GM23248 (cell line): ENCODE results near the gene TUBB1.

ENCODE experiments used
- EZH2 ChIP-seq: fragments of 200-600 bp; sonication (generic); IDR thresholded peaks from 2 replicates; pipeline ENCODE4 v1.6.1; 2018; ENCODE audit warnings: antibody characterized with exemption, mild to moderate bottlenecking; ENCODE audit not compliant: insufficient read depth, poor library complexity, severe bottlenecking
- EZH2phosphoT487 ChIP-seq: fragments of 200-600 bp; sonication (generic); IDR thresholded peaks from 2 replicates; pipeline ENCODE4 v1.6.1; 2018; ENCODE audit warnings: antibody characterized with exemption, moderate library complexity, mild to moderate bottlenecking, low read depth; ENCODE audit not compliant: insufficient read depth

- TF ChIP-seq EZH2 (no peak), EZH2phosphoT487 (no peak)
Measured at GRCh38 chr20:58970146-58970545, 49.1 kb upstream of the TUBB1 start.
